Mesodermal cell (in vitro differentiated cells): Measurements from ENCODE around the gene ROGDI.

ENCODE experiments used
- H3K27ac ChIP-seq: 2 replicates; pipeline ENCODE4 v1.7.0; 2013; ENCODE audit warnings: mild to moderate bottlenecking, low read depth, low read length, moderate library complexity; ENCODE audit not compliant: severe bottlenecking
- H3K36me3 ChIP-seq: 2 replicates; pipeline ENCODE4 v1.7.1; 2013; ENCODE audit warnings: mild to moderate bottlenecking, low read length, moderate library complexity; ENCODE audit not compliant: control insufficient read depth, insufficient read depth
- H3K4me1 ChIP-seq: one replicate; pipeline ENCODE4 v1.7.1; 2013; ENCODE audit warnings: mild to moderate bottlenecking, low read length; ENCODE audit not compliant: insufficient read depth, control insufficient read depth, poor library complexity, severe bottlenecking
- H3K4me3 ChIP-seq: 2 replicates; pipeline ENCODE4 v1.7.0; 2013; ENCODE audit warnings: low read length, control low read depth, mild to moderate bottlenecking; ENCODE audit not compliant: insufficient read depth, poor library complexity, severe bottlenecking; ENCODE audit errors: extremely low read depth
- H3K9me3 ChIP-seq: 2 replicates; pipeline ENCODE4 v1.7.1; 2013; ENCODE audit warnings: mild to moderate bottlenecking, low read length, moderate library complexity; ENCODE audit not compliant: control insufficient read depth
- WGBS, 2 experiments: methylation state at CpG; one replicate each; pipeline ENCODE4 v1.1.5; 2013; ENCODE audit warnings: missing lambda C conversion rate in 2 of 2; ENCODE audit not compliant: insufficient coverage in 2 of 2; 5-methylcytosine and 5-hydroxymethylcytosine counted together

The ROGDI gene

GRCh38 chr16:4833584-4833983 lies 31.2 kb upstream of the ROGDI start:
- no peak overlapping the region for H3K4me3 ChIP-seq
- no peak overlapping the region for H3K27ac ChIP-seq
- WGBS, 2 experiments = 100% methylated on average over 1 of the region's 1 CpG; no CpG with 5 or more reads in 1 of the 2 experiments
- no peaks in the 10 kb centered on the region for H3K4me1 ChIP-seq
- no peaks in the 10 kb centered on the region for H3K9me3 ChIP-seq
- peaks cover 97% of the 10 kb centered on the region for H3K36me3 ChIP-seq

GRCh38 chr16:4832698-4833343 lies 30.4 kb upstream of the ROGDI start:
- no peaks in the 10 kb centered on the region for H3K9me3 ChIP-seq
- H3K4me3 ChIP-seq = no peak overlapping the region
- no peak overlapping the region for H3K27ac ChIP-seq
- H3K36me3 ChIP-seq = peaks cover 96% of the 10 kb centered on the region
- no peaks in the 10 kb centered on the region for H3K4me1 ChIP-seq
- 88 to 100% methylated on average over 3 to 4 of the region's 6 CpGs for WGBS, 2 experiments

- no peak overlapping the region for H3K4me3 ChIP-seq
- 96 to 100% methylated on average over 3 to 6 of the region's 8 CpGs for WGBS, 2 experiments
- no peaks in the 10 kb centered on the region for H3K4me1 ChIP-seq
- H3K27ac ChIP-seq = no peak overlapping the region
- H3K36me3 ChIP-seq = peaks cover 98% of the 10 kb centered on the region
- H3K9me3 ChIP-seq = no peaks in the 10 kb centered on the region
Measured at GRCh38 chr16:4831616-4832015, 29.2 kb upstream of the ROGDI start.

- no peaks in the 10 kb centered on the region for H3K9me3 ChIP-seq
- H3K27ac ChIP-seq = no peak overlapping the region
- H3K4me1 ChIP-seq = no peaks in the 10 kb centered on the region
- WGBS, 2 experiments = 95 to 98% methylated on average over 7 of the region's 7 CpGs
- peaks cover 98% of the 10 kb centered on the region for H3K36me3 ChIP-seq
- no peak overlapping the region for H3K4me3 ChIP-seq
Measured at GRCh38 chr16:4830408-4830807, 28.0 kb upstream of the ROGDI start.

GRCh38 chr16:4828567-4829321 lies 26.3 kb upstream of the ROGDI start:
- H3K4me3 ChIP-seq = no peak overlapping the region
- no peak overlapping the region for H3K27ac ChIP-seq
- WGBS, 2 experiments = 92 to 95% methylated on average over 10 to 11 of the region's 11 CpGs
- no peaks in the 10 kb centered on the region for H3K9me3 ChIP-seq
- H3K4me1 ChIP-seq = no peaks in the 10 kb centered on the region
- peaks cover 99% of the 10 kb centered on the region for H3K36me3 ChIP-seq

GRCh38 chr16:4826980-4827379 lies 24.5 kb upstream of the ROGDI start:
- H3K27ac ChIP-seq = no peak overlapping the region
- H3K36me3 ChIP-seq = peaks cover 98% of the 10 kb centered on the region
- 95 to 96% methylated on average over 9 to 10 of the region's 10 CpGs for WGBS, 2 experiments
- H3K4me1 ChIP-seq = no peaks in the 10 kb centered on the region
- H3K9me3 ChIP-seq = no peaks in the 10 kb centered on the region
- H3K4me3 ChIP-seq = no peak overlapping the region

- Histone ChIP-seq H3K27ac (no peak overlapping the region), H3K36me3 (peaks cover 98% of the 10 kb centered on the region), H3K9me3 (no peaks in the 10 kb centered on the region), H3K4me1 (no peaks in the 10 kb centered on the region), H3K4me3 (no peak overlapping the region)
- WGBS, 2 experiments = 97 to 100% methylated on average over 3 of the region's 4 CpGs
Measured at GRCh38 chr16:4826526-4826925, 24.1 kb upstream of the ROGDI start.

- no peak overlapping the region for H3K27ac ChIP-seq
- no peaks in the 10 kb centered on the region for H3K4me1 ChIP-seq
- peaks cover 98% of the 10 kb centered on the region for H3K36me3 ChIP-seq
- H3K9me3 ChIP-seq = no peaks in the 10 kb centered on the region
- no peak overlapping the region for H3K4me3 ChIP-seq
- 94 to 100% methylated on average over 5 to 7 of the region's 8 CpGs for WGBS, 2 experiments
Measured at GRCh38 chr16:4825196-4825595, 22.8 kb upstream of the ROGDI start.

GRCh38 chr16:4820652-4821051 lies 18.2 kb upstream of the ROGDI start:
- no peaks in the 10 kb centered on the region for H3K4me1 ChIP-seq
- no peaks in the 10 kb centered on the region for H3K9me3 ChIP-seq
- H3K27ac ChIP-seq = no peak overlapping the region
- 96 to 98% methylated on average over 6 of the region's 6 CpGs for WGBS, 2 experiments
- no peak overlapping the region for H3K4me3 ChIP-seq
- H3K36me3 ChIP-seq = peaks cover 90% of the 10 kb centered on the region

- H3K27ac ChIP-seq = no peak overlapping the region
- 89 to 94% methylated on average over 15 to 16 of the region's 16 CpGs for WGBS, 2 experiments
- no peak overlapping the region for H3K4me3 ChIP-seq
- peaks cover 88% of the 10 kb centered on the region for H3K36me3 ChIP-seq
- no peaks in the 10 kb centered on the region for H3K9me3 ChIP-seq
- H3K4me1 ChIP-seq = no peaks in the 10 kb centered on the region
Measured at GRCh38 chr16:4814542-4815173, 12.2 kb upstream of the ROGDI start.

GRCh38 chr16:4814046-4814445 lies 11.6 kb upstream of the ROGDI start:
- H3K36me3 ChIP-seq = peaks cover 86% of the 10 kb centered on the region
- no peak overlapping the region for H3K4me3 ChIP-seq
- H3K9me3 ChIP-seq = no peaks in the 10 kb centered on the region
- H3K27ac ChIP-seq = no peak overlapping the region
- H3K4me1 ChIP-seq = no peaks in the 10 kb centered on the region
